AG04450 (cell line): Measurements from ENCODE around the gene PCDHGB2. TPM values are rescaled to one million over a fixed set of nuclear protein-coding genes. Genes with fewer than 3 reads are reported as not detected.
A peak's percentile ranks its signal among the peaks of the same experiment; 100 is the strongest.
"Not testable (repeated sequence)": the region's sequence is repeated elsewhere in the genome, so short reads cannot be mapped to it uniquely, and the experiment has no call there.

Experiments used
- CTCF ChIA-PET: fragments of 300-600, 350-600 bp; formaldehyde crosslinking; extraction: SDS; loops from one replicate; lab custom pipeline; 2022; ENCODE audit warnings: antibody characterized with exemption, inconsistent platforms; lab: Charles Lee
- POLR2A ChIA-PET: fragments of 350-600 bp; formaldehyde crosslinking; extraction: SDS; loops from one replicate; lab custom pipeline; 2021; ENCODE audit warnings: antibody characterized with exemption, inconsistent platforms; lab: Yijun Ruan, JAX
- DNase-seq: peaks from one replicate; pipeline ENCODE4 v3.0.0-alpha.2; 2011; ENCODE audit warnings: low read depth, low spot score
- H3K27ac ChIP-seq: one replicate; pipeline ENCODE4 v1.5.1; 2012; ENCODE audit warnings: low read depth, low read length, control low read depth
- H3K27me3 ChIP-seq: one replicate; pipeline ENCODE4 v1.6.0; 2012; ENCODE audit warnings: low read length; ENCODE audit not compliant: control insufficient read depth, insufficient read depth
- H3K4me3 ChIP-seq: 2 replicates; pipeline ENCODE4 v1.5.1; 2011; ENCODE audit warnings: mild to moderate bottlenecking, low read depth, low read length, control low read depth
- H3K9me3 ChIP-seq: 2 replicates; pipeline ENCODE4 v1.5.1; 2012; ENCODE audit warnings: low read length; ENCODE audit not compliant: control insufficient read depth, insufficient read depth
- CTCF ChIP-seq: IDR thresholded peaks from 2 replicates; pipeline ENCODE4 v1.5.1; 2011; ENCODE audit warnings: low read depth, low read length, control low read depth, inconsistent platforms
- polyA plus RNA-seq: library from polyadenylated mRNA; depleted of rRNA; stranded (reverse); fragments of >200 nt; gene quantifications from 2 replicates; pipeline ENCODE4 v1.2.3, GENCODE V29; 2011; rRNA removed

PCDHGB2 gene
- polyA plus RNA-seq, 1 experiment, result 4.6 TPM

DNA sequence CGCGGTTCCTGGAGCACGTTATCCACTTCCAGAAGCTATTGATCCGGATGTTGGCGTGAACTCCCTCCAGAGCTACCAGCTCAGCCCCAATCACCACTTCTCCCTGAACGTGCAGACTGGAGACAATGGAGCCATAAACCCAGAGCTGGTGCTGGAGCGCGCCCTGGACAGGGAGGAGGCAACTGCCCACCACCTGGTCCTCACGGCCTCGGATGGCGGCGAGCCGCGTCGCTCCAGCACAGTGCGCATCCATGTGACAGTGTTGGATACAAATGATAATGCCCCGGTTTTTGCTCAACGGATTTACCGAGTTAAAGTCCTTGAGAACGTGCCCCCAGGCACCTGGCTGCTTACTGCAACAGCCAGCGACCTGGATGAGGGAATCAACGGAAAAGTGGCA lies 43.6 kb downstream of the PCDHGB2 start:
- ChIA-PET CTCF (interaction anchor here (0.9 to 2.0 kb wide), 5 partner anchors 14 to 164 kb away, joined by 3 to 18 read pairs (median 10); partner anchors contain the start of gene PCDHGB7), POLR2A (interaction anchor here (1.1 kb wide), 1 partner anchor 161 kb away, joined by 4 read pairs; no protein-coding TSS in a partner anchor)
- Histone ChIP-seq H3K4me3 (peak overlapping the region; percentile 45), H3K27me3 (no peaks in the 10 kb centered on the region), H3K9me3 (peaks cover 66% of the 10 kb centered on the region), H3K27ac (no peak overlapping the region)
- no peak for DNase-seq
- no peak for TF ChIP-seq CTCF

- H3K9me3 ChIP-seq, result peaks cover 63% of the 10 kb centered on the region
- H3K27me3 ChIP-seq, POLR2A ChIA-PET, H3K27ac ChIP-seq, DNase-seq: not testable (repeated sequence)
- H3K4me3 ChIP-seq, result peak within 1 kb of the TSS; percentile 35
- TF ChIP-seq CTCF, result peak; percentile 51
- CTCF ChIA-PET, result interaction anchor here (0.9 to 4.7 kb wide), 7 partner anchors 9 to 159 kb away, joined by 3 to 54 read pairs (median 4); partner anchors contain the start of genes PCDHGB3 and PCDHGB7
Observed at GRCh38 chr5:141407790-141408505, 48.2 kb downstream of the PCDHGB2 start, which contains the start of gene PCDHGB6. Gene PCDHGB6, plus strand, starts transcription at chr5:141408021. Its CDS starts 182 bp downstream, at chr5:141408203.

GRCh38 chr5:141409598-141410306 lies 50.0 kb downstream of the PCDHGB2 start:
- H3K9me3 ChIP-seq, result peaks cover 63% of the 10 kb centered on the region
- no peak overlapping the region for H3K27ac ChIP-seq
- ChIA-PET POLR2A (no interaction called here), CTCF (interaction anchor here (0.7 to 5.0 kb wide), 2 partner anchors 11 to 149 kb away, joined by 5 to 178 read pairs; partner anchors contain the start of gene PCDHGA11)
- no peak for DNase-seq
- H3K27me3 ChIP-seq, result no peaks in the 10 kb centered on the region
- TF ChIP-seq CTCF, result no peak
- no peak overlapping the region for H3K4me3 ChIP-seq

- H3K9me3 ChIP-seq, result peaks cover 58% of the 10 kb centered on the region
- ChIA-PET POLR2A (interaction anchor here (0.7 kb wide), 1 partner anchor 698 kb away, joined by 3 read pairs; no protein-coding TSS in a partner anchor), CTCF (interaction anchor here (0.6 to 5.0 kb wide), 5 partner anchors 22 to 152 kb away, joined by 4 to 178 read pairs (median 9); partner anchors contain the start of genes PCDHGA1 and PCDHGB3)
- no peak overlapping the region for H3K27ac ChIP-seq
- DNase-seq, result no peak
- no peaks in the 10 kb centered on the region for H3K27me3 ChIP-seq
- no peak for TF ChIP-seq CTCF
- no peak overlapping the region for H3K4me3 ChIP-seq
Observed at GRCh38 chr5:141411575-141411974, 51.8 kb downstream of the PCDHGB2 start.

Other genes starting within 250 kb of the PCDHGB2 start
- gene PCDHB4, start 238.2 kb upstream of the PCDHGB2 start, polyA plus RNA-seq, result 0.04 and 0.06 TPM in 2 replicates
- gene PCDHB5, start 224.8 kb upstream of the PCDHGB2 start, polyA plus RNA-seq, result 0.68 and 0.72 TPM in 2 replicates
- gene PCDHB6, start 209.9 kb upstream of the PCDHGB2 start, polyA plus RNA-seq, result 0.21 TPM in 2 replicates
- gene PCDHB7, start 187.3 kb upstream of the PCDHGB2 start, polyA plus RNA-seq, result 0.61 and 0.62 TPM in 2 replicates
- 0.20 and 0.25 TPM in 2 replicates for gene PCDHB8, start 182.2 kb upstream of the PCDHGB2 start, polyA plus RNA-seq
- 0.45 and 0.66 TPM in 2 replicates for gene PCDHB16, start 177.6 kb upstream of the PCDHGB2 start, polyA plus RNA-seq
- 0.22 and 0.45 TPM in 2 replicates for gene PCDHB9, start 172.8 kb upstream of the PCDHGB2 start, polyA plus RNA-seq
- gene PCDHB10, start 167.6 kb upstream of the PCDHGB2 start, polyA plus RNA-seq, result 0.45 and 0.74 TPM in 2 replicates
- gene PCDHB11, start 160.4 kb upstream of the PCDHGB2 start, polyA plus RNA-seq, result 0.16 and 0.25 TPM in 2 replicates
- gene PCDHB12, start 151.3 kb upstream of the PCDHGB2 start, polyA plus RNA-seq, result 0.32 and 0.40 TPM in 2 replicates
- 0.60 and 0.73 TPM in 2 replicates for gene PCDHB13, start 146.1 kb upstream of the PCDHGB2 start, polyA plus RNA-seq
- 0.98 and 1.1 TPM in 2 replicates for gene PCDHB14, start 136.7 kb upstream of the PCDHGB2 start, polyA plus RNA-seq
- 0.88 and 0.93 TPM in 2 replicates for gene PCDHB15, start 114.6 kb upstream of the PCDHGB2 start, polyA plus RNA-seq
- gene SLC25A2, start 55.9 kb upstream of the PCDHGB2 start, polyA plus RNA-seq, result not detected in 2 replicates
- 60.3 and 71.0 TPM in 2 replicates for gene TAF7, start 39.2 kb upstream of the PCDHGB2 start, polyA plus RNA-seq
- gene PCDHGA1, start 29.5 kb upstream of the PCDHGB2 start, polyA plus RNA-seq, result 1.9 and 2.2 TPM in 2 replicates
- gene PCDHGA2, start 21.2 kb upstream of the PCDHGB2 start, polyA plus RNA-seq, result 6.1 and 6.3 TPM in 2 replicates
- gene PCDHGA3, start 16.2 kb upstream of the PCDHGB2 start, polyA plus RNA-seq, result 0.92 and 1.2 TPM in 2 replicates
- 3.2 TPM in 2 replicates for gene PCDHGB1, start 9.9 kb upstream of the PCDHGB2 start, polyA plus RNA-seq
- 6.3 and 7.6 TPM in 2 replicates for gene PCDHGA4, start 5.0 kb upstream of the PCDHGB2 start, polyA plus RNA-seq
- gene PCDHGA5, start 4.2 kb downstream of the PCDHGB2 start, polyA plus RNA-seq, result 1.4 and 1.8 TPM in 2 replicates
- gene PCDHGB3, start 10.2 kb downstream of the PCDHGB2 start, polyA plus RNA-seq, result 3.6 and 4.3 TPM in 2 replicates
- gene PCDHGA6, start 13.9 kb downstream of the PCDHGB2 start, polyA plus RNA-seq, result 4.7 and 4.8 TPM in 2 replicates
- gene PCDHGA7, start 22.7 kb downstream of the PCDHGB2 start, polyA plus RNA-seq, result 2.7 TPM in 2 replicates
- gene PCDHGB4, start 27.7 kb downstream of the PCDHGB2 start, polyA plus RNA-seq, result 10.3 and 10.9 TPM in 2 replicates
- gene PCDHGA8, start 32.6 kb downstream of the PCDHGB2 start, polyA plus RNA-seq, result 0.93 and 1.1 TPM in 2 replicates
- 12.5 TPM in 2 replicates for gene PCDHGB5, start 38.0 kb downstream of the PCDHGB2 start, polyA plus RNA-seq
- 6.4 and 8.0 TPM in 2 replicates for gene PCDHGA9, start 42.8 kb downstream of the PCDHGB2 start, polyA plus RNA-seq
- 3.3 and 3.8 TPM in 2 replicates for gene PCDHGB6, start 48.0 kb downstream of the PCDHGB2 start, polyA plus RNA-seq
- gene PCDHGA10, start 53.0 kb downstream of the PCDHGB2 start, polyA plus RNA-seq, result 9.2 and 11.7 TPM in 2 replicates
- 16.2 and 17.0 TPM in 2 replicates for gene PCDHGB7, start 57.7 kb downstream of the PCDHGB2 start, polyA plus RNA-seq
- 7.5 and 7.7 TPM in 2 replicates for gene PCDHGA11, start 61.1 kb downstream of the PCDHGB2 start, polyA plus RNA-seq
- 3.4 and 4.3 TPM in 2 replicates for gene PCDHGA12, start 70.5 kb downstream of the PCDHGB2 start, polyA plus RNA-seq
- 47.4 and 61.1 TPM in 2 replicates for gene PCDHGC3, start 116.0 kb downstream of the PCDHGB2 start, polyA plus RNA-seq
- 0.46 and 0.83 TPM in 2 replicates for gene PCDHGC4, start 125.0 kb downstream of the PCDHGB2 start, polyA plus RNA-seq
- gene PCDHGC5, start 129.1 kb downstream of the PCDHGB2 start, polyA plus RNA-seq, result 2.4 and 2.5 TPM in 2 replicates